ENCODE data around the gene UFD1. TPM values are rescaled to one million over a fixed set of nuclear protein-coding genes. Genes with fewer than 3 reads are reported as not detected.

UFD1 gene, protein sequence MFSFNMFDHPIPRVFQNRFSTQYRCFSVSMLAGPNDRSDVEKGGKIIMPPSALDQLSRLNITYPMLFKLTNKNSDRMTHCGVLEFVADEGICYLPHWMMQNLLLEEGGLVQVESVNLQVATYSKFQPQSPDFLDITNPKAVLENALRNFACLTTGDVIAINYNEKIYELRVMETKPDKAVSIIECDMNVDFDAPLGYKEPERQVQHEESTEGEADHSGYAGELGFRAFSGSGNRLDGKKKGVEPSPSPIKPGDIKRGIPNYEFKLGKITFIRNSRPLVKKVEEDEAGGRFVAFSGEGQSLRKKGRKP
- total RNA-seq (ENCODE audit: unreplicated experiment): 48.0 TPM
- long read RNA-seq, transcript UFD1-201 (12 exons, 1,814 nt): major isoform, 39 of 43 reads
- long read RNA-seq, partial matches to known transcripts: 0 of 43 reads
- long read RNA-seq, other reads (novel, unspliced or antisense): 4 of 43 reads

DNA sequence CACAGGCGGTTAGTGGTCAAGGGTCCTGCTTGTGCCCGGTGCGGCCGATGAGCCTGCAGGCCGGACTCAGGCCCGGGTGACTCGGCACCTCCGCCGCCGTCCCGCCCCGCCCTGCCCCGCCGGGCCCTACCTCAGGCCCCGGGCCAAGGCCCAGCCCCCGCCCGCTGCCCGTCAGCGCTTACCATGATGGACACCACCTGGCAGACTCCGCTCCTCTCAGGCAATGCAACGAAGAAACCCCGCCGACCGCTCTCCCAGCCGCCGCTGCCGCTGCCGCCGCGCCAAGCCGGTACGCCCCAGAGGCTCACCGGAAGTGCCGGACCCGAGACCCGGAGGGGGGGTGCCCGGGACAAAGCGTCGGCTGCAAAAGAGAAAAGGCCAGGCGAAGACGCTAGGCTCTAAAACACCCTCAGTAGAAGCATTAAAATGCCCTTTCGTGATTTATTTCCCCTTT, at the start of gene UFD1:
Gene UFD1, minus strand, starts transcription at position 293 of the 454 bp plus-strand sequence. Its CDS starts 108 bp downstream, at position 185.
- H3K36me3 Mint-ChIP-seq (ENCODE audit: unreplicated experiment): no peaks in the 10 kb centered on the region
- H3K4me1 Mint-ChIP-seq (ENCODE audit: low read depth, unreplicated experiment): peaks cover 8% of the 10 kb centered on the region
- H3K27ac Mint-ChIP-seq (ENCODE audit: unreplicated experiment): peak within 1 kb of the TSS; percentile 99
- TF ChIP-seq, protein P1, sequence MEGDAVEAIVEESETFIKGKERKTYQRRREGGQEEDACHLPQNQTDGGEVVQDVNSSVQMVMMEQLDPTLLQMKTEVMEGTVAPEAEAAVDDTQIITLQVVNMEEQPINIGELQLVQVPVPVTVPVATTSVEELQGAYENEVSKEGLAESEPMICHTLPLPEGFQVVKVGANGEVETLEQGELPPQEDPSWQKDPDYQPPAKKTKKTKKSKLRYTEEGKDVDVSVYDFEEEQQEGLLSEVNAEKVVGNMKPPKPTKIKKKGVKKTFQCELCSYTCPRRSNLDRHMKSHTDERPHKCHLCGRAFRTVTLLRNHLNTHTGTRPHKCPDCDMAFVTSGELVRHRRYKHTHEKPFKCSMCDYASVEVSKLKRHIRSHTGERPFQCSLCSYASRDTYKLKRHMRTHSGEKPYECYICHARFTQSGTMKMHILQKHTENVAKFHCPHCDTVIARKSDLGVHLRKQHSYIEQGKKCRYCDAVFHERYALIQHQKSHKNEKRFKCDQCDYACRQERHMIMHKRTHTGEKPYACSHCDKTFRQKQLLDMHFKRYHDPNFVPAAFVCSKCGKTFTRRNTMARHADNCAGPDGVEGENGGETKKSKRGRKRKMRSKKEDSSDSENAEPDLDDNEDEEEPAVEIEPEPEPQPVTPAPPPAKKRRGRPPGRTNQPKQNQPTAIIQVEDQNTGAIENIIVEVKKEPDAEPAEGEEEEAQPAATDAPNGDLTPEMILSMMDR (IDR thresholded peaks at IDR 0.05; ENCODE audit: partially characterized antibody, unreplicated experiment): no peak
- peak; percentile 79 for DNase-seq
- H3K9me3 Mint-ChIP-seq (ENCODE audit: unreplicated experiment): peaks cover 4% of the 10 kb centered on the region
- peaks cover 2% of the 10 kb centered on the region for H3K27me3 Mint-ChIP-seq (ENCODE audit: unreplicated experiment)
- H3K4me3 Mint-ChIP-seq (ENCODE audit: unreplicated experiment): peak within 1 kb of the TSS; percentile 94

DNA sequence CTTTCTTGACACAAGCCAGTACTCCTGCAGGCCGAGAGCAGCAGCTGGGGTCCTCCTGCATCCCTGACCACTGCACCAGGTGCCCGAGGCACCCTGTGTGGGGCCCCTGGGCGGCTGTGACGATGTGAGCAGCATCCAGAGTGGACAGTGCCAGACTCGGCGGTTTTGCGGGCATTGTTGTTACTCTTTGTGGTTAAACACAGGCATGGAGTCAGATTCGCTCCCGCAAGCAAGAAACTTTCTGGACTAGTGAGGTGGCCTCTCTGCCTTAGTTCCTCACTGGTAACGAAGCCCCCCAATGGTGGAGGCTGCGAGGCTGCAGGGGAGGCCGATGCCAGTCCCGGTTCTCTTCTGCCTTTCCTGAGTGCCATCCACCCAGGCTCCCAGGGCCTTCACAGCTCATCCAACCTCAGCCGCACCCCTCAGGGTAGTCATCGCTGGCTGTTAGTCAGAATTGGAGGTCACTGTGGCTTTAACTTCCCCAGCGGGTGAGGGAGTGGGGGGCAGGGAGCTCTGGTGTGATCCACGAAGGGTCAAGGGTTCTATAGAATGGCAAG, 48.9 kb upstream of the UFD1 start:
- TF ChIP-seq, protein P1 (IDR thresholded peaks at IDR 0.05; ENCODE audit: partially characterized antibody, unreplicated experiment): no peak
- peaks cover 7% of the 10 kb centered on the region for H3K4me1 Mint-ChIP-seq (ENCODE audit: low read depth, unreplicated experiment)
- H3K9me3 Mint-ChIP-seq (ENCODE audit: unreplicated experiment): peaks cover 3% of the 10 kb centered on the region
- H3K4me3 Mint-ChIP-seq (ENCODE audit: unreplicated experiment): peak overlapping the region; percentile 41
- no peak for DNase-seq
- H3K27ac Mint-ChIP-seq (ENCODE audit: unreplicated experiment): no peak overlapping the region
- H3K36me3 Mint-ChIP-seq (ENCODE audit: unreplicated experiment): no peaks in the 10 kb centered on the region
- H3K27me3 Mint-ChIP-seq (ENCODE audit: unreplicated experiment): peaks cover 9% of the 10 kb centered on the region

DNA sequence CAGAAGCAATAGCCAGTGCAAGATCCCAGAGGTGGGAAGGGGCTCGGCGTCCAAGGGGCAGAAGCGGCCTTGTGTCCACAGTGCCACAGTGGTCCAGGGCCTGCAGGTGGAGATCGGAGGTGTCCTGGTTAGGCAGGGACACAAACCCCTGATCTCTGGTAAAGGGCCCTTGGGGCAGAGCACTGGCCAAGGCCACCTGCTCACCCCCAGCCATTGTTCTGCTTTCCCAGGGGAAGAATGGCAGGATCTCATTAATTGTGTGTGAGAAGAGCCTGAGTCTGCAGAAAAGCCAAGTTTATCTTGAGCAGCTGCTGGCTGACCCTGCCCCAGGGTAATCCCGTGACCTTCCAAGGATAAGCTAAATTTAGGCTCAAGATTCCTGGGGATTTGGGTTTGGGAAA, 48.3 kb upstream of the UFD1 start:
- DNase-seq: no peak
- H3K4me3 Mint-ChIP-seq (ENCODE audit: unreplicated experiment): peak overlapping the region; percentile 41
- peaks cover 7% of the 10 kb centered on the region for H3K4me1 Mint-ChIP-seq (ENCODE audit: low read depth, unreplicated experiment)
- H3K9me3 Mint-ChIP-seq (ENCODE audit: unreplicated experiment): peaks cover 3% of the 10 kb centered on the region
- peak overlapping the region; percentile 44 for H3K27ac Mint-ChIP-seq (ENCODE audit: unreplicated experiment)
- TF ChIP-seq, protein P1 (IDR thresholded peaks at IDR 0.05; ENCODE audit: partially characterized antibody, unreplicated experiment): no peak
- peaks cover 12% of the 10 kb centered on the region for H3K27me3 Mint-ChIP-seq (ENCODE audit: unreplicated experiment)
- H3K36me3 Mint-ChIP-seq (ENCODE audit: unreplicated experiment): no peaks in the 10 kb centered on the region

DNA sequence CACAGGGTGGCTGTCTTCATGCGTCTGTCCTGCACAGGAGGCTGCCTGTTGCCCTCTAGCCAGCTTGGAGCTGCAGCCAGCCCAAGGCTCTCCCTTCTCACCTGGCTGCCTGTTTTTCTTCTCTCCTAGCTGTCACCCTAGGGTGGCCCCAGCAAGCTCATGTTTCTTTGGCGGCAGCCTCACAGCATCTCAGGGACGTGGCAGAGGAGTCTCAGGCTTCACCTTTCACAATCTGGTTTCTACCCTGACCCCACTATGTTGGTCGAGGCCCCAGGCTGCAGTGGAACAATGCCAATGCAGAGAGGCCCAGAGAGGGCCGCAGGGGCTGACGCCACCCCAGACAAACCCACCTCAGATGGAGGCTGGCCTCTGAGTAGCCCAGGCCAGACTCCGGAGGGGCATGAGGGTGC, 47.7 kb upstream of the UFD1 start:
- Mint-ChIP-seq H3K27ac (ENCODE audit: unreplicated experiment) (no peak overlapping the region), H3K27me3 (ENCODE audit: unreplicated experiment) (peaks cover 15% of the 10 kb centered on the region), H3K4me1 (ENCODE audit: low read depth, unreplicated experiment) (peaks cover 7% of the 10 kb centered on the region), H3K9me3 (ENCODE audit: unreplicated experiment) (peaks cover 3% of the 10 kb centered on the region), H3K36me3 (ENCODE audit: unreplicated experiment) (no peaks in the 10 kb centered on the region), H3K4me3 (ENCODE audit: unreplicated experiment) (no peak overlapping the region)
- TF ChIP-seq, protein P1 (IDR thresholded peaks at IDR 0.05; ENCODE audit: partially characterized antibody, unreplicated experiment): no peak
- DNase-seq: no peak

Data from glutamatergic neuron (in vitro differentiated cells).